AG04450 (cell line): Measurements from ENCODE around the gene BEAN1. TPM values are rescaled to one million over a fixed set of nuclear protein-coding genes. Genes with fewer than 3 reads are reported as not detected.

ENCODE experiments used
- CTCF ChIA-PET: fragments of 300-600, 350-600 bp; formaldehyde crosslinking; extraction: SDS; loops from one replicate; lab custom pipeline; 2022; ENCODE audit warnings: antibody characterized with exemption, inconsistent platforms; lab: Charles Lee
- POLR2A ChIA-PET: fragments of 350-600 bp; formaldehyde crosslinking; extraction: SDS; loops from one replicate; lab custom pipeline; 2021; ENCODE audit warnings: antibody characterized with exemption, inconsistent platforms; lab: Yijun Ruan, JAX
- DNase-seq: peaks from one replicate; pipeline ENCODE4 v3.0.0-alpha.2; 2011; ENCODE audit warnings: low read depth, low spot score
- H3K27ac ChIP-seq: one replicate; pipeline ENCODE4 v1.5.1; 2012; ENCODE audit warnings: low read depth, low read length, control low read depth
- H3K27me3 ChIP-seq: one replicate; pipeline ENCODE4 v1.6.0; 2012; ENCODE audit warnings: low read length; ENCODE audit not compliant: control insufficient read depth, insufficient read depth
- H3K4me3 ChIP-seq: 2 replicates; pipeline ENCODE4 v1.5.1; 2011; ENCODE audit warnings: mild to moderate bottlenecking, low read depth, low read length, control low read depth
- H3K9me3 ChIP-seq: 2 replicates; pipeline ENCODE4 v1.5.1; 2012; ENCODE audit warnings: low read length; ENCODE audit not compliant: control insufficient read depth, insufficient read depth
- CTCF ChIP-seq: IDR thresholded peaks from 2 replicates; pipeline ENCODE4 v1.5.1; 2011; ENCODE audit warnings: low read depth, low read length, control low read depth, inconsistent platforms
- polyA plus RNA-seq: library from polyadenylated mRNA; depleted of rRNA; stranded (reverse); fragments of >200 nt; gene quantifications from 2 replicates; pipeline ENCODE4 v1.2.3, GENCODE V29; 2011

BEAN1 gene
- polyA plus RNA-seq, 1 experiment = not detected

GRCh38 chr16:66399031-66399430 lies 28.1 kb upstream of the BEAN1 start:
- H3K27ac ChIP-seq = no peak overlapping the region
- H3K27me3 ChIP-seq = peaks cover 29% of the 10 kb centered on the region
- no peak for TF ChIP-seq CTCF
- CTCF ChIA-PET = interaction anchor here (0.7 kb wide), 1 partner anchor 43 kb away, joined by 3 read pairs; no protein-coding TSS in a partner anchor
- H3K9me3 ChIP-seq = no peaks in the 10 kb centered on the region
- POLR2A ChIA-PET = no interaction called here
- DNase-seq = no peak
- H3K4me3 ChIP-seq = no peak overlapping the region

- H3K4me3 ChIP-seq = no peak overlapping the region
- no peaks in the 10 kb centered on the region for H3K9me3 ChIP-seq
- peaks cover 32% of the 10 kb centered on the region for H3K27me3 ChIP-seq
- no peak for DNase-seq
- TF ChIP-seq CTCF = no peak
- no peak overlapping the region for H3K27ac ChIP-seq
- CTCF ChIA-PET = no interaction called here
- POLR2A ChIA-PET = no interaction called here
These were observed 27.2 kb upstream of the BEAN1 start for GRCh38 chr16:66399930-66400329.

GRCh38 chr16:66400503-66401380 lies 26.4 kb upstream of the BEAN1 start:
- ChIA-PET POLR2A (no interaction called here), CTCF (no interaction called here)
- DNase-seq = no peak
- no peak overlapping the region for H3K27ac ChIP-seq
- H3K27me3 ChIP-seq = peaks cover 36% of the 10 kb centered on the region
- no peak overlapping the region for H3K4me3 ChIP-seq
- TF ChIP-seq CTCF = no peak
- H3K9me3 ChIP-seq = peaks cover 5% of the 10 kb centered on the region; the same call in 1 of the 2 replicates

DNA sequence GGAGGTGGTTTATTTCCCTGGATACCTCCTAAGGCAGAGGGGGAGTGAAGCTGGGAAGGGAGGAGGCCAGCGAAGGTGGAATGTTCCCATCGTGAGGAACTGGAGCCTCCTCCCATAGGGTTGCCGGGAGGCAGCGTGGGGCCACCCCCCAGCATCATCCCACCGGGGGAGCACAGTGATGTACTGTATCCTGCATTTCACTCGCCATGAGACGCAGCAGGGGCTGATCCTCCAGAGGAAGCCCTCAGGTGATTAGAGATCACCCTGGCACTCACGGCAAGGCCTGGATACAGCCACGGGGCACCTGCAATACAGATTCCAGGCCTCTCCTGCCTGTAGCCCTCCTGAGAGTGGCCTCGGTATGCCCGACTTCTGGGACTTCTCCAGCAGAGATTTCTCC lies 25.5 kb upstream of the BEAN1 start:
- TF ChIP-seq CTCF = no peak
- Histone ChIP-seq H3K4me3 (no peak overlapping the region), H3K9me3 (peaks cover 5% of the 10 kb centered on the region), H3K27ac (no peak overlapping the region), H3K27me3 (peaks cover 32% of the 10 kb centered on the region)
- CTCF ChIA-PET = no interaction called here
- POLR2A ChIA-PET = no interaction called here
- DNase-seq = no peak

DNA sequence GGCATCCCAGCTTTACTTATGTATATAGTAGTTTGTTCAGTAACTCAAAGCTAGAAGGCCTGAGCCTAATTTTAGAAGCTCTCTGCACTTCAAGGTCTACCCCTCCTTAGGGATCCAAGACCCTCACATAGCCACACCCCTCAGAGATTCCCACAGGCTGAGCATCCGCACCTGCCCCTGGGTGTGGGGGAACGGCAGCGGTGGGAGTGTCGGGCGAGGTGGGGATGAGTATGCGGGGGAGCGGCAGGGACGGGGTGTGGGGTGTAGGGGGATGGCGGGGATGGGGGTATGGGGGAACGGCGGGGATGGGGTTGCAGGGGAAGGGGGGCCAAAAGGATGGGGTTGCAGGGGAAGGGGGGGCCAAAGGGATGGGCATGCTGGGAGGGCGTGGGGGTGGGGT lies 24.9 kb upstream of the BEAN1 start:
- Histone ChIP-seq H3K9me3 (peaks cover 5% of the 10 kb centered on the region), H3K27me3 (peaks cover 32% of the 10 kb centered on the region), H3K4me3 (no peak overlapping the region), H3K27ac (no peak overlapping the region)
- ChIA-PET CTCF (no interaction called here), POLR2A (no interaction called here)
- no peak for DNase-seq
- TF ChIP-seq CTCF = no peak
